IMR-90 (cell line): ENCODE results near the gene BAZ1A.

Source experiments
- CEBPB ChIP-seq: IDR thresholded peaks from 2 replicates; pipeline ENCODE4 v1.6.1; 2012; ENCODE audit warnings: low read depth, low read length, improper control_type of control experiment
- CHD1 ChIP-seq: IDR thresholded peaks from 2 replicates; pipeline ENCODE4 v1.6.1; 2012; ENCODE audit warnings: low read depth, low read length, improper control_type of control experiment
- CTCF ChIP-seq: conservative IDR thresholded peaks from 2 replicates; pipeline ENCODE4 v1.5.1; 2012; ENCODE audit warnings: mild to moderate bottlenecking, low read depth, low read length, improper control_type of control experiment
- ELK1 ChIP-seq: fragments of 150-350 bp; IDR thresholded peaks from 2 replicates; pipeline ENCODE4 v1.6.1; 2016; ENCODE audit warnings: low read depth, mild to moderate bottlenecking, low read length, moderate library complexity, borderline replicate concordance
- MXI1 ChIP-seq: IDR thresholded peaks from 2 replicates; pipeline ENCODE4 v1.6.1; 2012; ENCODE audit warnings: low read depth, mild to moderate bottlenecking, low read length, moderate library complexity, borderline replicate concordance
- POLR2A ChIP-seq: IDR thresholded peaks from 2 replicates; pipeline ENCODE4 v1.6.1; 2012; ENCODE audit warnings: mild to moderate bottlenecking, low read depth, low read length
- RAD21 ChIP-seq: IDR thresholded peaks from 2 replicates; pipeline ENCODE4 v1.6.1; 2012; ENCODE audit warnings: low read length, improper control_type of control experiment
- RCOR1 ChIP-seq: IDR thresholded peaks from 2 replicates; pipeline ENCODE4 v1.6.1; 2012; ENCODE audit warnings: mild to moderate bottlenecking, low read length, improper control_type of control experiment; ENCODE audit not compliant: insufficient replicate concordance
- RFX5 ChIP-seq: IDR thresholded peaks from 2 replicates; pipeline ENCODE4 v1.8.0; 2012; ENCODE audit warnings: low read depth, mild to moderate bottlenecking, low read length, moderate library complexity
- SMC3 ChIP-seq: fragments of 150-350 bp; IDR thresholded peaks from 2 replicates; pipeline ENCODE4 v1.6.1; 2016; ENCODE audit warnings: low read depth, mild to moderate bottlenecking, antibody characterized with exemption, low read length, moderate library complexity
- USF2 ChIP-seq: fragments of 150-350 bp; IDR thresholded peaks from 2 replicates; pipeline ENCODE4 v1.6.1; 2017; ENCODE audit warnings: mild to moderate bottlenecking, antibody characterized with exemption, low read length, low read depth

GRCh38 chr14:34865889-34866574 lies 9.1 kb downstream of the BAZ1A start:
- TF ChIP-seq CTCF (no peak), CHD1 (no peak), POLR2A (no peak), RFX5 (no peak), RAD21 (no peak), SMC3 (no peak), CEBPB (no peak), USF2 (no peak), MXI1 (no peak), RCOR1 (no peak), ELK1 (no peak)
